GM12873 (cell line): ENCODE results near the gene PPL.

Experiments
- TF ChIP-seq, protein P1 (sequence below): IDR thresholded peaks from 2 replicates; pipeline ENCODE4 v1.5.1; 2012; ENCODE audit warnings: low read depth, mild to moderate bottlenecking, moderate library complexity, low read length, control low read depth; ENCODE audit not compliant: insufficient read depth; ENCODE audit errors: missing control alignments

The PPL gene

DNA sequence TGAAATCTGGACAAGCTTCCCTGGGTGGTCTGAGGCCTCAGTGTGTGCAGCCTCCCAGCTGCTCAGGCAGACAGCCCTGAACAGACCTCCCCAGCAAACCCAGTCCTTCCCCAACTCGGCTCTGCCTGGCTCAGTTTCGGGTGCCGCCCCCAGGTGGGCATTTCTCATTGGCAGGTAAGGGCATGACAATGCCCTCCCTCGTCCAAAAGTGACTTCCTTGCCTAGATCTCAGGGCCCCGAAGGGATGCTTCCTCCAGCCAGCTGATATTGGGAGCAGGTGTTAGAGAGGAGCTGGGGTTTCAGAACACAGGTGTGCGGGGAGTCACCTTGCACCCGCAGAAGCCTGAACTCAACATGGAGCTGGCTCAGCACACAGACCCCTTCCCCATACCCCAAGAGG, 3.8 kb upstream of the PPL start:
- TF ChIP-seq, protein P1, sequence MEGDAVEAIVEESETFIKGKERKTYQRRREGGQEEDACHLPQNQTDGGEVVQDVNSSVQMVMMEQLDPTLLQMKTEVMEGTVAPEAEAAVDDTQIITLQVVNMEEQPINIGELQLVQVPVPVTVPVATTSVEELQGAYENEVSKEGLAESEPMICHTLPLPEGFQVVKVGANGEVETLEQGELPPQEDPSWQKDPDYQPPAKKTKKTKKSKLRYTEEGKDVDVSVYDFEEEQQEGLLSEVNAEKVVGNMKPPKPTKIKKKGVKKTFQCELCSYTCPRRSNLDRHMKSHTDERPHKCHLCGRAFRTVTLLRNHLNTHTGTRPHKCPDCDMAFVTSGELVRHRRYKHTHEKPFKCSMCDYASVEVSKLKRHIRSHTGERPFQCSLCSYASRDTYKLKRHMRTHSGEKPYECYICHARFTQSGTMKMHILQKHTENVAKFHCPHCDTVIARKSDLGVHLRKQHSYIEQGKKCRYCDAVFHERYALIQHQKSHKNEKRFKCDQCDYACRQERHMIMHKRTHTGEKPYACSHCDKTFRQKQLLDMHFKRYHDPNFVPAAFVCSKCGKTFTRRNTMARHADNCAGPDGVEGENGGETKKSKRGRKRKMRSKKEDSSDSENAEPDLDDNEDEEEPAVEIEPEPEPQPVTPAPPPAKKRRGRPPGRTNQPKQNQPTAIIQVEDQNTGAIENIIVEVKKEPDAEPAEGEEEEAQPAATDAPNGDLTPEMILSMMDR = no peak

DNA sequence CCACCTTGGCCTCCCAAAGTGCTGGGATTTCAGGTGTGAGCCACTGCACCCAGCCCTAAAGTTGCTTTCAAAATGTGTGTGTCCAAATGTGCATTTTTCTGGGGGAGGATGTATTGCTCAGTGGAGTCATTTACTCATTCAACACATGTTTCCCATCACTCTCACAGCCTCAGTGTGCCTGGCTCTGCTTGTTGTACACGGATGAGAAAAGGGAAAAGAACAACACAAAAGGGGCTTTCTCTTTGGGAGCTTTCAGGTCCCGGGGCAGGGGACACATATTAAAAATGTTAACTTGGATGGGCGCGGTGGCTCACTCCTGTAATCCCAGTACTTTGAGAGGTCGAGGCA, 1.7 kb upstream of the PPL start:
- TF ChIP-seq, protein P1 = no peak

DNA sequence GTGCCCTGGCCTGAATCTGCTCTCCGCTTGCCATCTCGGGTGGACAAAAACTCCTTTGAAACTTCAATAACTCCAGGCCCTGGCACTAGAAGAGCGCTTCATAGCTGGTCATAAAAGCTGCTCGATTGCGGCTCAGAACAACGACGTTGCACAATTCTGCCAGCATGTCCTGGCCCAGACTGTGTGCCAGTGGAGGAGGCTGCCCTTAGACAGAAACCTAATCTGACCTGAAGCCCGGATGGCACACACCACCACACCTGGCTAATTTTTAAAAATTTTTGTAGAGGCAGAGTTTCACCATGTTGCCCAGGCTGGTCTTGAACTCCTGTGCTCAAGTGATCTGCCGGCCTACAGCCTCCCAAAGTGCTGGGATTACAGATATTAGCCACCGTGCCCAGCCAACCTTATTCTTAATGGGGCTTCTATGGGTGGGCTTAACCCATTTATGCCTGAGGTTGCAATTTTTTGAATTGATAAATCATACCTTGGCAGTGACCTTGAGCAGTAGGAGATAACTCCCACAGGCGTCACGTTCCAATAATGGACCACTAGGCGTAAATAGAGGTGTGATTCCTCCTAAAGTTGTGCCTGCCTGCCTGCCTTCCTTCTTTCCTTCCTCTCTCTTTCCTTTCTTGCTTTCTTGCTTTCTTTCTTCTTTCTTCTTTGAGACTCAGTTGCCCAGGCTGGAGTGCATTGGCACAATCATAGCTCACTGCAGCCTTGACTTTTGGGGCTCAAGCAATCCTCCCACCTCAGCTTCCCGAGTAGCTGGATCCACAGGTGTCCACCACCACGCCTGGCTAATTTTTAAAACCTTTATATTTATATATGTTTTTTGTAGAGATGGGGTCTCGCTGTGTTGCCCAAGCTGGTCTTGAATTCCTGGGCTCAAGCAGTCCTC, 1.1 kb upstream of the PPL start:
- TF ChIP-seq, protein P1 = no peak

DNA sequence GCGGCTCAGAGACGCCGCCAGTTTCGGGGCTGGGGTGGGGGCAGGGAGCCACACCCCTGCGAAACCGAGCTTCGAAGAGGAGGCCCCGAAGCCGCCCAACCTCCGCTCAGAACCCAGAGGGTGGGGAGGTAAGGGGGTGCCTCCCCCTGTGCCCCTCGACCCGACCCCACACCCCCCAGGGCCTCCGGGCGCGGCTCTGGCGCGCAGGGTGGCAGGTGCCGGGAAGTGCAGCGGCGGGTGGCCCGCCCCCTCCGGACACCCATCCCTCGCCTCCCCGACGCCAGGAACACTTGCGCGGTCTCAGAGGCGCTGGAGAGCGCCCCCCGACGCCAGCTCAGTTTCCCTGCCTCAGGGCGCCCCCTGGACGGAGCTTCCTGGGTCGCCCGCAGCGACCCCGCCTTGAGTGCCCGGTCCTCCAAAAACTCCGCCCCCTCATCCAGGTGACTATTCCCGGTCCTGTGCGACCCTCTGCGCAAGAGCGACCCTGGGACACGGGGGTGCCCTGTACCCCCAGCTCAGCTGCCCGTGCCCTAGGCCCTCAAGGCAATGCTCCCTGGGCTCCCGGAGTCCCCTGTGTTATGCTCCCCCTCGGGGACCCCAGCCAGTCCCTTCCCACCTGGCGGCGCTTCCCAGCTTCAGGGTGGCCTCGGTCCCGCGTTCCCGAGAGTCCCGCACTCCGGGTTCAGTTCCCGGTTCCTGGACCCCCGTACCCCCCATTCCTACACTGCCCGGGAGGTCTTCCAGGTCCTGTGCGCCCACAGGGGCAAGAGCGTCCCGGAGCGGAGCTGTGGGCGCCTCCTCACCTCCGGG, 562 bp downstream of the PPL start:
- TF ChIP-seq, protein P1 = peak; percentile 22

DNA sequence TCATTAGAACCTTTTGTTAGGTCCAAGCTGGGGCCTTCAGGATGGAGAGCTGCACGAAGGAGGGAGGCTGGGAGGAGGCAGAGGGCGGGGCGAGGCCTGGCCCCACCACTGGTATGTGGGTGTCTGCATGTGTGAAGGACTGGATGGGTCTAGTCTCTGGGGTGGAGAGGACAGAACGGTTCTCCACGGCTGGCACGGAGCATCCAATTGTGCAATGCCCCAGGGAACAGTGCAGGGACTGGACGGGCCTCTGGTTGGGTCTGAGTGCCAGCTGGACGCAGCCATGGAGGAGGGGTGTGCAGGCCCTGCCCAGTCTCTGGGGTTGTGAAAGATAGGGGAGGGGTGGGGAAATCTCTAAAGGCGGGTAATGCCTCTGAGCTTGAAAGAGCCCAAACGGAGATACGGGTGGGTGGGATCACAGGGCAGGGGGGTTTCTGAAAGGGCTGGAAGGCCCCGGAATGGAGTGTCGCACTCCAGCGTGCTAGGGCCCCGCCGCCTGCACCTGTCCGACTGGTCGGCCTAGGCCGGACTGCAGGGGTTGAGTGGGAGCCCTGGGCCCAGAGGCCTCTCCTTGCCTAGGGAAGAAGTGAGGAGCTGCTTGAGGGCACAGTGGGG, 1.6 kb downstream of the PPL start:
- TF ChIP-seq, protein P1 = no peak

DNA sequence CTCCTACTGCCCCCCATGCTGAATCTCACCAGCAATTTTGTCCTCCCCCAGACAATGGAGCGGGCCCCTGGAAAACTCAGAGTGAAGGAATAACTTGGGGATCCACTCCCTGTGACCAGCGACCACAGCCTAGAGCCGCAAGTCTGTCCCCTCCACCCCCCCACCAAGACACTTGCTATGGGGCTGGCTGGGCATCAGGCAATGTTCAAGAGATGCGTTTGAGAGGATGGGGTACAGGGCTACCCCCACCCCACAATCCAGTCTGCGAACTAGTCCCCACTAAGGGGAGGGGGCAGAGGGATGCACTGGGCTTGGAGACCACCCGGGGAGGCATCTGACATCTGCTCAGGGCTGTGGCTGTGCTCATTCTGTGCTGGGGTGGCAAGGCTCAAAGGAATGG, 2.4 kb downstream of the PPL start:
- TF ChIP-seq, protein P1 = no peak

DNA sequence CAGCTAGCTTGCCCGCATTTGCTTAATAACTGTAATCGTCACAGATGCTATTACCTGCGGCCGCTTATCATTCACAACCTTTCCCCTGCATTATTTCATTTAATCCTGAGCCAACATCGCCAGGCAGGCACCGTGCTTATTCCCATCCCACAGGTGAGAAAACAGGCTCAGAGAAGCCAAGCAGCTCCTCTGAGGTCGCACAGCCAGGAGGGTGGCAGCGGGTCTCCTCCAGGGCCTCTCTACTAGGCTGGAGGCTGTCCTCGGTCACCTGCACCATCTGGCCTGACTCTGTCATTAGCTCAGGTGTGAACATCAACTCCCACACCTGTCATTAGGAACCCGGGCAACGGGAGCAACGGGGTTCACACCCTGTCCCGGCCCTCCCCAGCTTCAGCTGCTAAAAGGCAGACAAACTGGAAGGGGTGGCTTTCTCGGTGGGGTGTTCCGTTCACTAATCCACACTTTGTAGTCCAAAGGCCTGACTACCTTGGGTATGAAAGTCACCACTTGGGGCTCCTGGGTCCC, 3.0 kb downstream of the PPL start:
- TF ChIP-seq, protein P1 = no peak
